Erythroblast (primary cell): Measurements from ENCODE around the gene MFRP.
"Not testable (repeated sequence)": the region's sequence is repeated elsewhere in the genome, so short reads cannot be mapped to it uniquely, and the experiment has no call there.

Experiments
- DNase-seq, 2 experiments: peaks; one replicate each; lab custom pipeline; 2025; lab: John Stamatoyannopoulos, UW
- GATA1 ChIP-seq: IDR thresholded peaks from 2 replicates; pipeline ENCODE4 v1.6.1; 2011; ENCODE audit warnings: low read depth, mild to moderate bottlenecking, control low read depth, low read length, moderate library complexity
- POLR2A ChIP-seq: IDR thresholded peaks from 2 replicates; pipeline ENCODE4 v1.6.1; 2011; ENCODE audit warnings: mild to moderate bottlenecking, low read length

MFRP gene

DNA sequence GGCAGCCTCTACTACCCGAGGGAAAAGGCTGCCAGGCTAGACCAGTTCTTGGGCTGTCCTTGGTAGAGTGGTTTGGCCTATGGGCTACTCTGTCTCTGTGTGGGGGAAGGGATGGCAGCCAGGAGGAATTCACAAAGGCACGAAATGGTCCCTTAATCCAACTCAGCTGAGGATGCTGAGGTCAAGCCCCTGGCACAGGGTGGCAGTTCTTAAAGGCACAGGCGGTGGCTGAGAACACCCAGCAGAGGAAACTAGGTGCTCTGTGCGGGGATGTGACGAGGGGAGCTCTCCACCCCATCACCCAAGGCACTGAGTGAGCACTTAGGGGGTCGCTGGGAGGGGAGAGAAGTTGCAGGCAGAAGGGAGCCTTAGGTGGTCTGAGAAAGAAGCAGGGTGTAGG, at the start of gene MFRP:
Gene MFRP, minus strand, starts transcription at position 101 of the 400 bp plus-strand sequence. CDS start 192 bp downstream, outside the sequence.
- no peak for DNase-seq
- TF ChIP-seq GATA1 (no peak), POLR2A (no peak)

- TF ChIP-seq GATA1 (no peak), POLR2A (no peak)
- no peak for DNase-seq
Observed at GRCh38 chr11:119391275-119391674, 44.8 kb upstream of the MFRP start.

DNA sequence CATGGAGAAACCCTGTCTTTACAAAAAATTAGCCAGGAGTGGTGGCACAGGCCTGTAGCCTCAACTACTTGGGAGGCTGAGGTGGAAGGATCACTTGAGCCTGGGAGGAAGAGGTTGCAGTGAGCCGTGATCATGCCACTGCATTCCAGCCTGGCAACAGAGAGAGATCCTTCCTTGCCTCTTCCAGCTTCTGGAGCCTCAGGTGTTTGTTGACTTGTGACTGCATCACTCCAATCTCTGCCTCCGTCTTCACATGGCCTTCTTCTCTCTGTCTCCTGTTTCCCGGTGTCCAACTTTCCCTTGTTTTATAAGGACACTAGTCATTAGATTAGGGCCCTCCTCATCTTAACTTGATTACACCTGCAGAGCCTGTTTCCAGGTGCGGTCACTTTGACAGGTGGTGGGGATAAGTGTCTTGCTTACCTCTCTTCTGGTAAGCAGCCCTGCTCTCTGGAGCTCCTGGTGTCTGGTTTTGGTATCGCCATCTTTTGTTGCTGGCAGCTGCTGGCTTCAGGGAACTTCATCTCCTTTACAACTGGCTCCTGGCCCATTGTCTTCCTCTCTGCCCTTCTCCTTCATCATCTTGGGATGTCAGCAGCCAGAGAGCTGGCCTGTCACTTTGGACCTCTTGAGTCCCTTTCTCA, 43.2 kb upstream of the MFRP start:
- DNase-seq = peak in 1 of 2 experiments; percentile 23
- no peak for TF ChIP-seq POLR2A
- no peak for TF ChIP-seq GATA1

DNA sequence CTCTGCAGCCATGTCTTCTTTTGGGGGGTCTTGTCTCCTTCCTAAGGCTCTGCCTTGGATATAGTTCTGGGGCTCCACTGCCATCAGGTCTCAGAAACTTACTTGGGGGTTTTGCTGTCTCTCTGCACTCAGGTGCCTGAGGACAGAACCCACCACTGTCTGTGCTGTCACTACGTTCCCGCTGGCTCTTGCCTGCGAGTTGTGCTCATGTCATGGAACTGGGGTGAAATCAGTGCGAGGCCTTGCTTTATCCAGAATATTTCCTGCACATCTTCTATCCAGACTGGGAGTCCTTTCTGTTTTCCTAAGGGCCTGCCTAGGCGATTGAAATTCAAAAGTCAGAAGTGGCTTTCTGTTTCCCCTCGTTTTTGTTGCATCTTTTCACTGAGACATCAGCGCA, 41.6 kb upstream of the MFRP start:
- no peak for TF ChIP-seq POLR2A

GRCh38 chr11:119384332-119384731, 37.8 kb upstream of the MFRP start:
- TF ChIP-seq POLR2A = no peak
- no peak for TF ChIP-seq GATA1
- no peak for DNase-seq

More for the DNA sequence above, 41.6 kb upstream of the MFRP start:
- DNase-seq = no peak

GRCh38 chr11:119382513-119382912, 36.0 kb upstream of the MFRP start:
- not testable (repeated sequence) for DNase-seq

DNA sequence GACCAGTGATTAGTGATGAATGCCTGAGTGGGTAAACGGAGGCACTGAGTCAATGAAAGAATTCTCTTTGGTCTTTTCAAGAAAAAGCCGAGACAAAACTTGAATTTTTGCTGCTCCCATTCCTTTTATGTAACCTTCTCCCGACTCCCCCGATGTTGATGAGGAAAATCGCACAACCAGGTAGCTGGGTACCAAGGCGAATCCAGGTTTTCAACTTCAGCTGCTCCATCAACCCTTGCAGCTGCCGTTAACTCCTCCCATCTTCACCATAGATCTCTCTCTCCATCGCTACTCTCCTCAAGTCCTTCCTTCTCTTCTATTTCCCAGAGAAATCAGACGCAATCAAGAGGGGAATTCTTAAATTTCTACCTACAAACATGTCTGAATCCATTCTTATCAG, 35.6 kb upstream of the MFRP start:
- TF ChIP-seq POLR2A (no peak), GATA1 (no peak)
- no peak for DNase-seq

GRCh38 chr11:119381181-119381988, 34.9 kb upstream of the MFRP start, which contains the start of gene USP2:
Gene USP2, minus strand, starts transcription at chr11:119381690. Its CDS starts 8,210 bp downstream, at chr11:119373480.
- DNase-seq = peak; percentile 93 to 96
- TF ChIP-seq POLR2A (no peak), GATA1 (no peak)

DNA sequence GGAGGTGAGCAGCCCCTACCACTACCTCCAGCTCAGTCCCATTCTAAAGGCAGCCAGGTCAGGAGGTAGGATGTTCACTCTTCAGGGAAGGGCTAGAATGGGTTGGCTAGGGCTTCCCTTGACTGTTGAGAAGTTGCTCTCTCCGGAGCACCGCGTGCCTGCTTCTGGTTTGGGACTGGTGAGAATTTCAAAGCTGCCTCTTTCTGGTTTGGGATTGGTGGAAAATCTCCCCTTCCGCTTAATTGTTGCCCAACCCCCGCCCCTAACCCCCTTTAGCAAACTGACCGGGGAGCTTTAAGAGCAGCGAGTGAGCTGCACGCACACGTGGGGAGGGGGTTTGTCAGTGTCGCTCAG, 34.3 kb upstream of the MFRP start:
- no peak for DNase-seq

DNA sequence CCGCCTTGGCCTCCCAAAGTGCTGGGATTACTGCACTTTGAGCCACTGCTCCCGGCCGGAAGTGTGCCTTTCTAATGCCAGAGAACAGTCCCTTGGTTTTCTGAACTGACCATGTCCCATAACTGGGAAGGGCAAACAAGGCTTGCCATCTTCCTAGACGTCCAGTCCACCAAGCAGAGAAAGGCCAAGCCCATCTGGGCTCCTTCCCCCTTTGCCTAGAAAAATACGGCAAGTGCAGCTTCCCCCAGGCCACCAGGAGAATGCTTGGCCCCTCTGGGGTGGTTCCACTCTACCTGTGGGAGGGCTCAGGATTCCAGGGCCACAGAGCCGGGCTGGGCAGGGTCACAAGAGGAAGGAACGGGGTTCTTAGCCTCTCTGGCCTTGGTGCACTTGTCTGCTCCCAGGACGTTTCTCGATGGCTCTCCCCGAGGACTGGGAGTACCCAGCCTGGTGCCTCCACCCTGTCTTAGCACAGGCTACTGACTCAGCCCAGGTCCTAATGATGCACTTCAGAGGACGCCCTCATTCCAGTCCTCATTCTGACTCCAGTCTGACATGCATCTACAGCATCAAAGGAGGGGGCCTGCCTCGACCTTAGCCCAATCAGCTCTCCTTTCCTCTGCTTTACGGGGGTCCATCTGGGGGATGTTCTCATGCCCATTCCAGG, 33.8 kb upstream of the MFRP start:
- no peak for DNase-seq
- TF ChIP-seq GATA1 (no peak), POLR2A (no peak)

More for the DNA sequence above, 34.3 kb upstream of the MFRP start:
- TF ChIP-seq GATA1 (no peak), POLR2A (no peak)

GRCh38 chr11:119378851-119379465, 32.5 kb upstream of the MFRP start:
- TF ChIP-seq GATA1 = no peak
- no peak for TF ChIP-seq POLR2A
- no peak for DNase-seq

DNA sequence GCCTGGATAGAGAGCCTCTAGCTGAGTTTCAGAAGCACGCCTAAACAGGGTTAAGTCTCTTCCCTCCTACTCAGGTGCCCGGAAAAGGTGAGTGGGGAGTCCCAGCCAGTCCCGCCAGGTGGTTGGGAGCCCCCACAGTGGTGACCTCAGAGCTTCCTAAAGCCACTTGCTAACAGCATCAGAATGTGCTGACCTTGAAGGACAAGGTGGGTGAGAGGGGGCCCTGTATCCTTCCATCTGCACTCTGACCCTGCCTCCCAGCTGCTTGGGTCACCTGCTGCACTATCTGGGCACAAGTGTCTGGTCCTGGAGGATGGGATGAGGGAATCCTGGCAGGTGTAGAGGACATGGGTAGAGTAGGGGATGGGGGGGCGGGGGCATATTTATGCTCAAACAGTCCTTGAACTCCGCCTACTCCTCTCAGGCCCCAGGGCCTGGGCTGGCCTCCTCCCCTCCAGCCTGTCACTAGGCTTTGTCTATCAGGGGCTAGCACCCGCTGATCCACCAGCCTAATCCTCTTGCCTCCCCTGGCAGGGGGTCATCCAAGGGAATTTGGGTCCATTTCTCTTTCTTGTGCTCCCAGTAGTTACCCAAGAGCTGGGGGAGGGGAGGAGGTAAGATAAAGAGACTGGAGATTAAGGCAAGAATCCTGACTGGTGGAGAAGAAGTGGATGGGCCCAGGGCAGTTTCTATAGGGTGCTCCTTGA, 31.6 kb upstream of the MFRP start:
- DNase-seq = no peak
- TF ChIP-seq GATA1 (no peak), POLR2A (no peak)
